ENCODE measurements around the gene OGG1.

OGG1 gene

DNA sequence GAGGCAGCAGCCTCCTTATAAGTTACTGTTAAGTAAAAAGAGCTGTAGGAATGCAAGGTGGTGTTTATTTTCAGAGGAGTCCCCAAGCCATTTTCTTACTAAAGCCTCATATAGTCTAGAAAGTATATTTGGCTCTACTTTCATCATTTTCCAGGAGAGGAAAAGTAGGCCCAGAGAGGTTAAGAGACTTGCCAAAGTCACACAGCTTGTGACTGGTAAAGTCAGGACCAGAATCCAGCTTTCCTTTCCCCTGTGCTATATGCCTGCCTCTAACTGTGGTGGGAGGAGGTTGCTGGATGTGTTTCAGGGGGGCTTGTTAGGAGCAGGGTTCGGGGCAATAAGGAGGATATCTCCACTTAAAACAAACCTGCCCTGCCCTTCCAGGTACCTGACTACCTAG lies 7.2 kb upstream of the OGG1 start:
- peaks cover 4% of the 10 kb centered on the region for H3K36me3 Mint-ChIP-seq
- no peak overlapping the region for H3K27ac Mint-ChIP-seq
- H3K4me3 Mint-ChIP-seq: no peak overlapping the region
- H3K27me3 Mint-ChIP-seq: no peaks in the 10 kb centered on the region
- no peaks in the 10 kb centered on the region for H3K9me3 Mint-ChIP-seq (ENCODE audit: low read depth)
- peaks cover 5% of the 10 kb centered on the region for H3K4me1 Mint-ChIP-seq (ENCODE audit: low read depth)

DNA sequence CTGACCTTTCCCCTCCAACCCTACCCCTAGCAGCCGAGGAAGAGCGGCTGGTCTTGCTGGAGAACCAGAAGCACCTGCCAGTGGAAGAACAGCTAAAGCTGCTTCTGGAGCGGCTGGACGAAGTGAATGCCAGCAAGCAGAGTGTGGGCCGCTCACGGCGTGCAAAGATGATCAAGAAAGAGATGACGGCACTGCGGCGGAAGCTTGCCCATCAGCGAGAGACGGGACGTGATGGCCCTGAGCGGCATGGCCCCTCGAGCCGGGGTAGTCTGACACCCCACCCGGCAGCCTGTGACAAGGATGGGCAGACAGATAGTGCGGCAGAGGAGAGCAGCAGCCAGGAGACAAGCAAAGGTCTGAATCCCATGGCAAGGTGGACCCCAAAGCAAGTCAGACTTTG lies 6.2 kb upstream of the OGG1 start:
- Mint-ChIP-seq H3K27ac (no peak overlapping the region), H3K4me3 (no peak overlapping the region), H3K36me3 (peaks cover 4% of the 10 kb centered on the region), H3K4me1 (ENCODE audit: low read depth) (peaks cover 4% of the 10 kb centered on the region), H3K9me3 (ENCODE audit: low read depth) (no peaks in the 10 kb centered on the region), H3K27me3 (no peaks in the 10 kb centered on the region)

DNA sequence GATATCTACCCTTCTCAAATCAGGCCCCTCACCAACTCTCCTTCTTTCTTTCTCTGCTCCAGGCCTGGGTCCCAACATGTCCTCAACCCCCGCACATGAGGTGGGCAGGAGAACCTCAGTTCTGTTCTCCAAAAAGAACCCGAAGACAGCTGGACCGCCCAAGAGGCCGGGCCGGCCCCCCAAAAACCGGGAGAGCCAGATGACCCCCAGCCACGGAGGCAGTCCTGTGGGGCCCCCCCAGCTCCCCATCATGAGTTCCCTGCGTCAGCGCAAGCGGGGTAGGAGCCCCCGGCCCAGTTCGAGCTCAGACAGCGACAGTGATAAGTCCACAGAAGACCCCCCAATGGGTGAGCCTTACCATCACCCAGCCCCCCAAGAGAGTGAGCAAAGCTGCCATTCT lies 5.6 kb upstream of the OGG1 start:
- Mint-ChIP-seq H3K36me3 (peaks cover 4% of the 10 kb centered on the region), H3K27me3 (no peaks in the 10 kb centered on the region), H3K27ac (no peak overlapping the region), H3K4me1 (ENCODE audit: low read depth) (peaks cover 8% of the 10 kb centered on the region), H3K4me3 (no peak overlapping the region), H3K9me3 (ENCODE audit: low read depth) (no peaks in the 10 kb centered on the region)

DNA sequence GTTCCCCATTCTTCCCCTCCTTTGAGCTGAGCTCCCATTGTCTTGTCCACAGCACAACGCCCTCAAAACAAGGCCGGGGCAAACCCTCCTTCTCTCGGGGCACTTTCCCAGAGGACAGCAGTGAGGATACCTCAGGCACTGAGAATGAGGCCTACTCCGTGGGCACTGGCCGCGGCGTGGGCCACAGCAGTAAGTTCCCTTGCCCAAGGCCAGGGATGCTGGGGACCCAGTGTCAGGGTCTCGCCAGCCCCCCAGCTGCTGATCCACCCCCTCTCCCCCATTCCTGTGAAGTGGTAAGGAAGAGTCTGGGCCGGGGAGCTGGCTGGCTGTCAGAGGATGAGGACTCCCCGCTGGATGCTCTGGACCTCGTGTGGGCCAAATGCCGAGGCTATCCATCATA lies 4.2 kb upstream of the OGG1 start:
- no peak overlapping the region for H3K27ac Mint-ChIP-seq
- H3K4me3 Mint-ChIP-seq: no peak overlapping the region
- H3K9me3 Mint-ChIP-seq (ENCODE audit: low read depth): no peaks in the 10 kb centered on the region
- H3K4me1 Mint-ChIP-seq (ENCODE audit: low read depth): peaks cover 19% of the 10 kb centered on the region
- peaks cover 4% of the 10 kb centered on the region for H3K36me3 Mint-ChIP-seq
- H3K27me3 Mint-ChIP-seq: no peaks in the 10 kb centered on the region

DNA sequence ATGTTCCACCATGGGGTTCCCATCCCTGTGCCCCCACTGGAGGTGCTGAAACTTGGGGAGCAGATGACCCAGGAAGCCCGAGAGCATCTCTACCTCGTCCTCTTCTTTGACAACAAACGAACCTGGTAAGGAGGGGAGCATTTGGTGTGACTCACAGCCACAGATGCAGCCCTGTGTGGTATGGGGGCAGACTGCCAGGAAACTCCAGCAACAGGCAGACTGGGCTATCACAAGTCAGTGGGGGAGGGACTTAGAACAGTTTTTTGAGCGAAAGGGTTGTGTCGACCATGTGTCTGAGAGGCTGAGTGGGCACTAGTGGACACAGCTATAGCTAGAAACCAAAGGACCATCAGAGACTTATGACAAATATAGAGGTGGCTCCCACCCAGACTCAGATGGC lies 3.4 kb upstream of the OGG1 start:
- Mint-ChIP-seq H3K9me3 (ENCODE audit: low read depth) (no peaks in the 10 kb centered on the region), H3K4me3 (no peak overlapping the region), H3K36me3 (peaks cover 4% of the 10 kb centered on the region), H3K4me1 (ENCODE audit: low read depth) (peaks cover 27% of the 10 kb centered on the region), H3K27me3 (no peaks in the 10 kb centered on the region), H3K27ac (peak overlapping the region; percentile 59)

DNA sequence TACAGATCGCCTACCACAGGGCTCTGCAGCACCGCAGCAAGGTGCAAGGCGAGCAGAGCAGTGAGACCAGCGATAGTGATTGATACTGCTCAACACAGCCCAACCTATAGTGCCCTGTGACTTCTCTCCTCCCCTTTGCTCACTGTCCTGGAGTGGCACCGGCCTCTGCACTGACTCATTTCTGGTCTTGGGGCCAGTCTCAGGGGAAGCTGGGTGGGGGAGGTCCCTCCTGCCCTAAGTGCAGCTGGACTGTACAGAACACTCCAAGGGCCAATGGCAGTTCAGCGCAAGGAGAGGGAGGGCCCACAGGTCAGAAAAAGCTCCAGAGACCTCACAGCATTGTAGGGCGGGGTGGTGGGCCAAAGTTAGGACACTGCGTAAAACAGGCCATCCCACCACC lies 2.5 kb upstream of the OGG1 start:
- Mint-ChIP-seq H3K36me3 (peaks cover 8% of the 10 kb centered on the region), H3K4me1 (ENCODE audit: low read depth) (peaks cover 36% of the 10 kb centered on the region), H3K27ac (no peak overlapping the region), H3K27me3 (no peaks in the 10 kb centered on the region), H3K9me3 (ENCODE audit: low read depth) (no peaks in the 10 kb centered on the region), H3K4me3 (no peak overlapping the region)

DNA sequence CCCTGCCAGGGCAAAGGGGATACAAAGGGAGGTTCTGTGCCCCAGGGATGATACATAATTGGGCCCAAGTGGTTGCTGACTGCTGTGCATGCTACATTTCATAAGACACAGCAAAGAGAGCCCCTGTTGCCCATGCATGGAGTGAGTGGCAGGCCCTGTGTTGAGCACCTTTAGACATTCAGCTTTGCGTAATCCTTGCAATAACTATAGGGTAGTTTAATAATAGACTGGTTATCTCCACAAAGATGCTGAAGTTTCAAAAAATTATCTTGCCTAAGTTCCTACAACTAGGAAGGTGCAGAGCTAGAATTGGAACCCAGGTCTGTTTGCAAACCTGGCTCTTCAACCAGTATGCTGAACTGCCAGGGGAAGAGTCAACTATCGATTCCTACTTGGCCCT lies 1.7 kb upstream of the OGG1 start:
- Mint-ChIP-seq H3K4me3 (no peak overlapping the region), H3K27me3 (no peaks in the 10 kb centered on the region), H3K27ac (no peak overlapping the region), H3K4me1 (ENCODE audit: low read depth) (peaks cover 34% of the 10 kb centered on the region), H3K36me3 (peaks cover 8% of the 10 kb centered on the region), H3K9me3 (ENCODE audit: low read depth) (no peaks in the 10 kb centered on the region)

DNA sequence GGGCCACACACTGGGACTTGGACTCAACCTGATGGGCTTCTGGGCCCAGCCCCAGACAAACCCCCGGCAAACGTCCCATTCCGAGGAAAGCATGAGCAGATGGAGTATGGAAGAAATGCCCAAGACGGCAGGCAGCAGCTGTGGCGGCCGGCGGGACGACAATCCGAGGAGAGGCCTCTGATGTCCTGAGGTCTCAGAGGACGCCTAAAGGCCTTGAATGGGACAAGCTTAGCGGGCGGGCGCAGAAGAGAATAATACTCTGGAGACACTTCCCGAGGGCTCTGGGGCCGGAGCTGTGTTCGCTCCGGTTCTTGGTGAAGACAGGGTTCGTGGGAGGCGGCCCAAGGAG lies 482 bp upstream of the OGG1 start:
- H3K4me1 Mint-ChIP-seq (ENCODE audit: low read depth): peaks cover 41% of the 10 kb centered on the region

DNA sequence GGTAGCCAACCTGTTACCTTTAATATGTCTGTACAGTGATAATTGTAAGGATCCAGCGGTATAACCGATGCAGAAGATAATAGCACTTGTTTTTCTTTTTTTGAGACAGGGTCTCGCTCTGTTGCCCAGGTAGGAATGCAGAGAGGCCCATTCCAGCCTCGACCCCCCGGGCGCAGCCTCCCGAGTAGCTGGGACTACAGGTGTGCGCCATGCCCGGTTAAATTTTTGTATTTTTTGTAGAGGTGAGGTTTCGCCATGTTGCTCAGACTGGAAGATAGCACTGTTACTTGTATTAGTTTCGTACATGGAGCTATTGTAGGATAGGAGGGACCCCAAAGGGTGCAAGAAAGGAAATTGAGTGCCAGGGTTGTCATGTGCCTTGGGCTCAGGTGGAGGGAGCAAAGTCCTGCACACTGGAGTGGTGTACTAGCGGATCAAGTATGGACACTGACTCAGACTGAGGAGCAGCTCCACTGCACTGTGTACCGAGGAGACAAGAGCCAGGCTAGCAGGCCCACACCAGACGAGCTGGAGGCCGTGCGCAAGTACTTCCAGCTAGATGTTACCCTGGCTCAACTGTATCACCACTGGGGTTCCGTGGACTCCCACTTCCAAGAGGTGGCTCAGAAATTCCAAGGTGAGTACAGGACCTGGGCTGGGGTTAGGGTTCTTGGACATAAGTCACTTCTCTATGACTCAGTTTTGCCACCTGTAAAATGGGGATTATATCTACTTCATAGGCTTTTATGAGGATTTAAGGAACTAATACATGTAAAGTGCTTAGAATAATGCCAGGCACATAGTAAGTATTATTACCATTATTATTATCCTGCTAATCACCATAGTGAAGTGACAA lies 1.0 kb downstream of the OGG1 start:
- no peaks in the 10 kb centered on the region for H3K9me3 Mint-ChIP-seq (ENCODE audit: low read depth)
- peak overlapping the region; percentile 84 for H3K27ac Mint-ChIP-seq
- peak overlapping the region; percentile 95 for H3K4me3 Mint-ChIP-seq
- peaks cover 4% of the 10 kb centered on the region for H3K36me3 Mint-ChIP-seq
- peaks cover 49% of the 10 kb centered on the region for H3K4me1 Mint-ChIP-seq (ENCODE audit: low read depth)
- H3K27me3 Mint-ChIP-seq: no peaks in the 10 kb centered on the region

More for the DNA sequence above, 482 bp upstream of the OGG1 start:
- Mint-ChIP-seq H3K27ac (peak overlapping the region; percentile 84), H3K9me3 (ENCODE audit: low read depth) (no peaks in the 10 kb centered on the region), H3K4me3 (peak overlapping the region; percentile 95), H3K36me3 (peaks cover 8% of the 10 kb centered on the region), H3K27me3 (no peaks in the 10 kb centered on the region)

DNA sequence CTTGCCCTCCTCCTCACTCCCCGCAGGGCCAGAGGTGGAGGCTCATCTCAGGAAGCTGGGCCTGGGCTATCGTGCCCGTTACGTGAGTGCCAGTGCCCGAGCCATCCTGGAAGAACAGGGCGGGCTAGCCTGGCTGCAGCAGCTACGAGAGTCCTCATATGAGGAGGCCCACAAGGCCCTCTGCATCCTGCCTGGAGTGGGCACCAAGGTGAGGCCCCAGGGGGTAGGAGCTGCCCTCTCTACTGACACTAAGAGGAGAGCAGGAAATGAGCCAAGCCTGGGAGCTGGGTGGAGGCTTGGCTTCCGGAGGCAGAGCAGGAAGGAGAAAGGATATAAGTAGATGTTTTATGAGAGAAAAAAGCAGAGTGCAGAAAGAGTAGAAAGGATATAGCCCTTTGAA lies 4.9 kb downstream of the OGG1 start:
- no peaks in the 10 kb centered on the region for H3K9me3 Mint-ChIP-seq (ENCODE audit: low read depth)

DNA sequence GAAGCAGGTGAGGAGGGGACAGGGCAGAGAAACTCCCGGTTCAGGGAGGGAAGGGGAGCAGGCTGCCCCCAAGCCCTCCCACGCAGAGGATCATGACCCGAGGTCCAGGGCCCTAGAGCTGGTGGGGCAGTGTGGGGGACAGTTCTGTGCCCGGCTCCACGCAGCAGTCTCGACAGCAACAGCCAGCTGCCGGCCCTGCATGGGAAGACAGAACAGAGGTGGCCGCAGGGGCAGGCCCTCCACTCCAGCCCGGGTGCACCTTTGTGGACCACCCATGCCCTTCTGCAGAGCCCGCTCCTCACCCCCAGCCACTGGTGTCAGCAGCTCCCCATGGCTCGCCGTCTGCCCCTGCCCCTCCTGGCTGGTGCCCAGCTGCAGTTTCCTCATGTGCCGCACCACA lies 7.7 kb downstream of the OGG1 start:
- no peak overlapping the region for H3K4me3 Mint-ChIP-seq
- H3K27me3 Mint-ChIP-seq: no peaks in the 10 kb centered on the region
- H3K27ac Mint-ChIP-seq: no peak overlapping the region
- H3K4me1 Mint-ChIP-seq (ENCODE audit: low read depth): peaks cover 17% of the 10 kb centered on the region
- H3K9me3 Mint-ChIP-seq (ENCODE audit: low read depth): no peaks in the 10 kb centered on the region
- H3K36me3 Mint-ChIP-seq: peaks cover 11% of the 10 kb centered on the region

More for the DNA sequence above, 4.9 kb downstream of the OGG1 start:
- Mint-ChIP-seq H3K27me3 (no peaks in the 10 kb centered on the region), H3K27ac (no peak overlapping the region), H3K4me1 (ENCODE audit: low read depth) (peaks cover 39% of the 10 kb centered on the region), H3K36me3 (peaks cover 11% of the 10 kb centered on the region), H3K4me3 (peak overlapping the region; percentile 25)

DNA sequence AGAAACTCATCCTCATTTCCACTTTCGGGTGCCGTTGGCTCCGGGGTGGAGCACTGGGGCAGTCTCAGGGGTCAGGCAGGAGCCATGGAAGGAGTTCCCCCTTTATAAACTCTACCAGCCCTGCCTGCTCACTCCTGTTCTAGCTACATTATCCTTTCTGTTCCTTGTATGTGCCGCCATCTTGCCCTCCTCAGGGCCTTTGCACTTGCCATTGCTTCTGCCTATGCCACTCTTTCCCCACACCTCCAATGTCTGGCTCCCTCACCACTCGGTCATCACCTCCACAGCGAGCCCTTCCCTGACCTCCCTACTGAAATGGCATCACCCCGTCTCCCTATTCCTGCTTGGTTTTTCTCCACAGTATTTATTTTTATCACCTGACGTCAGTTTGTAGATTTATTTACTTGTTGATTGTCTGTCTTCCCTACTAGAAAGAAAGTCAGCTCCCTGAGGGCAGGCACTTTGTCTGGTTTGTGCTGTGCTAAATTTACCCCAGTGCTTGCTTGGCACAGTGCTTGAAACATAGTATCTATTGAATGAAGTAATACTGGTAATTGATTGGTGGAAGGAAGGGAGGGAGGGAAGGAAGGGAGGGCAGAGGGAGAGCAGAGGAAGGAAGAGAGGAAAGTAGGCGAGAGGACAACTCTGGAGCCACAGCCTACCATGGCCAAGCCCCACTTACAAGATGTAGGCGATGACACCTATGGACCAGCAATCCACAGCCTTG lies 11.2 kb downstream of the OGG1 start:
- Mint-ChIP-seq H3K27ac (peak overlapping the region; percentile 11), H3K27me3 (no peaks in the 10 kb centered on the region), H3K36me3 (peaks cover 11% of the 10 kb centered on the region), H3K9me3 (ENCODE audit: low read depth) (no peaks in the 10 kb centered on the region), H3K4me1 (ENCODE audit: low read depth) (peaks cover 3% of the 10 kb centered on the region), H3K4me3 (no peak overlapping the region)

DNA sequence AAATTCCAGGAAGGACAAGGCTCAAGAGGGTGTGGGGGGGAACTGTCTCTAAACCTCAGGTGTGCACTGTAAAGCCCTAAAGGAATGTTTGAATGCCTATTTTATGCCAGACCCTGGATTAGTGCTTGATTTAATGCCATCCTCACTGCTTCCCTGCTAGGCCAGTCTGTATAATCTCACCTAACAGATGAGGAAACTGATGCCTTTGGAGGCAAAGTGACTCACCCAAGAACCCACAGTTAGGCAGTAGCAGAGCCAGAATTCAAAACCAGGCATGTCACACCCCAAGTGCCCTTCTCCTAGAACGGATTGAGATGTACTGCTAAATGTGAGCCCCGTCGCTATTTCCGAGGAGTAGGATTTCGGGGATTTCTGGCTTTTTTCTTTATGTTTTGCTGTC lies 12.2 kb downstream of the OGG1 start:
- Mint-ChIP-seq H3K27ac (no peak overlapping the region), H3K36me3 (peaks cover 11% of the 10 kb centered on the region), H3K4me3 (no peak overlapping the region), H3K4me1 (ENCODE audit: low read depth) (peaks cover 3% of the 10 kb centered on the region), H3K27me3 (no peaks in the 10 kb centered on the region), H3K9me3 (ENCODE audit: low read depth) (no peaks in the 10 kb centered on the region)

DNA sequence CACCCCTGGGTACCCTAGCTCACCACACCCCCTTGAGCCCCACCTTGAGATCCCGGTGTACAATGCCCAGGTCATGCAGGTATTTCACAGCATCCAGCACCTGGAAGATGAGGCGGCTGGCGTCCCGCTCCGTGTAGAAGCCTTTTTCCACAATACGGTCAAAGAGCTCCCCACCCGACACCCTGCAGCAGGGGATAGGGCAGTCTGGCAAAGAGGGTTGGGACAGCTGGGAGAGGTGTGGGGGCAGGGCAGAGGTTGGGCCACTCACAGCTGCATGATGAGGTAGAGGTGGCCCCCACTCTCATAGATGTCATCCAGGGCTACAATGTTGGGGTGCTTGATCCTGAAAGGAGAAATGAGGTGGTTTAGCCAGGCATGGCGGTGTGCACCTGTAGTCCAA lies 13.1 kb downstream of the OGG1 start:
- H3K4me3 Mint-ChIP-seq: no peak overlapping the region
- peaks cover 3% of the 10 kb centered on the region for H3K4me1 Mint-ChIP-seq (ENCODE audit: low read depth)
- no peak overlapping the region for H3K27ac Mint-ChIP-seq
- H3K27me3 Mint-ChIP-seq: no peaks in the 10 kb centered on the region
- no peaks in the 10 kb centered on the region for H3K9me3 Mint-ChIP-seq (ENCODE audit: low read depth)
- H3K36me3 Mint-ChIP-seq: peaks cover 11% of the 10 kb centered on the region

DNA sequence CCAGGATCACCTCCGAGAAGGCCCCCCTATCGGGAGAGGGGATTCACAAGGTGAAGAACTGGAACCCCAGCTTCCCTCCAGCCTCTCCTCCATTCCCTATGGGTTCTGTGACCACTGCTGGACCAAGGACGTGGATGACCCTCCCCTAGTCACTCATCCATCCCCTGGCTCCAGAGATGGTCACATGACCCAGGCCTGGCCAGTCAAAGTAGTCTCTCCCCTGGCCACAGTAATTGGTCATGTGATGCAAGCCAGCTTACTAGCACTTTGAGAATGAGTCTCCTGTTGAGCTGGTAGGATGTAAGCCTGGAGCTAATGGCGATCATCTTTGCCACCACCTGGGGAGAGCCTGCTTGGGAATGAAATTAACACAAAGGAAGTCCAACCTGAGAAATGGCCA lies 16.1 kb downstream of the OGG1 start:
- H3K27ac Mint-ChIP-seq: no peak overlapping the region
- peaks cover 15% of the 10 kb centered on the region for H3K4me1 Mint-ChIP-seq (ENCODE audit: low read depth)
- no peaks in the 10 kb centered on the region for H3K9me3 Mint-ChIP-seq (ENCODE audit: low read depth)
- no peaks in the 10 kb centered on the region for H3K27me3 Mint-ChIP-seq
- H3K4me3 Mint-ChIP-seq: no peak overlapping the region
- H3K36me3 Mint-ChIP-seq: peaks cover 3% of the 10 kb centered on the region

All from activated naive CD8-positive, alpha-beta T cell (primary cell).